HepG2 (cell line): ENCODE results near the gene SLC41A3.

Source experiments
- CTCF ChIP-seq: sonication (generic); formaldehyde crosslinking; IDR thresholded peaks from 2 replicates; pipeline ENCODE4 v1.5.0; 2020; ENCODE audit warnings: mild to moderate bottlenecking, missing genetic modification reagents, moderate library complexity
- EP300 ChIP-seq, 3 experiments: sonication (generic) in 1 of 3; formaldehyde crosslinking in 1 of 3; IDR thresholded peaks; 2 replicates each; pipeline versions ENCODE4 v1.5.1 to v1.6.1; 2011 to 2020; ENCODE audit warnings: low read depth in 2 of 3, low read length in 2 of 3, borderline replicate concordance in 1 of 3, improper control_type of control experiment in 1 of 3, mild to moderate bottlenecking in 1 of 3, missing genetic modification reagents in 1 of 3, moderate library complexity in 1 of 3
- ZSCAN29 ChIP-seq: sonication (generic); formaldehyde crosslinking; conservative IDR thresholded peaks from 2 replicates; pipeline ENCODE4 v1.4.0; 2020; ENCODE audit warnings: mild to moderate bottlenecking, missing genetic modification reagents

DNA sequence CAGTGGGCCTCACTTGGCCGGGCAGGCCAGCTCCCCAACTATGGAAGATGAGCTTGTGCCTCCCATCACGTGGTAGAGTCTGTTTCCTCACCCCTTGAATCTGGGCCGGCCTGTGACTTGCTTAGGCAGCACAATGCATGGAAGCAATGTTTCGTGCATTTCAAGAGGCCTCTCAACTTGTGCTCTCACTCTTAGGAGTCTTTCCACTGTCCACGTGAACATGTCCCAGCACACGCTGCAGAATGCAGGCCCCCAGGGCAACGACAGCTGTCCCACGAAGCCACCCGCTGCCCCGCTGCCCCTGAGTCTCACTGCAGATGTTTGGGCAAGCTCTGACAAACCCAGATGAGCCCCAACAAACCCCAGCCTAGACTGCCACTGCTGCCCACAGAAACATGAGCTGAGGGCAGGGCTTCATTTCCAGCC lies 27.2 kb upstream of the SLC41A3 start:
- TF ChIP-seq CTCF (CRISPR knock-in tag) = no peak
- no peak for TF ChIP-seq EP300 (IDR thresholded peaks at IDR 0.05; ENCODE audit: low read depth in 2 of 2, low read length in 2 of 2)
- no peak for TF ChIP-seq EP300 (CRISPR knock-in tag; IDR thresholded peaks at IDR 0.05; ENCODE audit: borderline replicate concordance)
- no peak for TF ChIP-seq ZSCAN29 (CRISPR knock-in tag)
